Measurements from ENCODE around the gene QSOX2.
A peak's percentile ranks its signal among the peaks of the same experiment; 100 is the strongest.
"Not testable (repeated sequence)": the region's sequence is repeated elsewhere in the genome, so short reads cannot be mapped to it uniquely, and the experiment has no call there.

The QSOX2 gene

DNA sequence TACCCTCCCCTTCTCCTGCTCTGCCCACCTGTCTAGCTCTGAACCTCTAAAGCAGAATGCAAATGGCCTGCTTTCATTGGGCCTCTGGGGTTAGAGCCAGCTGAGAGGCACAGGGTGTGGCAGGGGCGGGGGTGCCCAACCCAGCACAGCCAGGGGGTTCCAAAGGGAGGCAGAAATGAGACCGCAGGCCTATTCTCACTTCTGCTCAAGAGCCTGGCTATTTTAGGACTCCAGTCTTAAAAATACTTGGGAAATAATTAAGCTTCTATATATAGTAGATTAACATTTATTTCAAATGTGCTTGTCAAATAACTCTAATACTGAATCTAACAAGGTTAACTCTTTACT, 5.7 kb downstream of the QSOX2 start:
- no peak overlapping the region for H3K27ac Mint-ChIP-seq
- H3K4me3 Mint-ChIP-seq = no peak overlapping the region
- H3K36me3 Mint-ChIP-seq = peaks cover 2% of the 10 kb centered on the region
- peaks cover 50% of the 10 kb centered on the region for H3K4me1 Mint-ChIP-seq
- no peaks in the 10 kb centered on the region for H3K27me3 Mint-ChIP-seq
- no peaks in the 10 kb centered on the region for H3K9me3 Mint-ChIP-seq

DNA sequence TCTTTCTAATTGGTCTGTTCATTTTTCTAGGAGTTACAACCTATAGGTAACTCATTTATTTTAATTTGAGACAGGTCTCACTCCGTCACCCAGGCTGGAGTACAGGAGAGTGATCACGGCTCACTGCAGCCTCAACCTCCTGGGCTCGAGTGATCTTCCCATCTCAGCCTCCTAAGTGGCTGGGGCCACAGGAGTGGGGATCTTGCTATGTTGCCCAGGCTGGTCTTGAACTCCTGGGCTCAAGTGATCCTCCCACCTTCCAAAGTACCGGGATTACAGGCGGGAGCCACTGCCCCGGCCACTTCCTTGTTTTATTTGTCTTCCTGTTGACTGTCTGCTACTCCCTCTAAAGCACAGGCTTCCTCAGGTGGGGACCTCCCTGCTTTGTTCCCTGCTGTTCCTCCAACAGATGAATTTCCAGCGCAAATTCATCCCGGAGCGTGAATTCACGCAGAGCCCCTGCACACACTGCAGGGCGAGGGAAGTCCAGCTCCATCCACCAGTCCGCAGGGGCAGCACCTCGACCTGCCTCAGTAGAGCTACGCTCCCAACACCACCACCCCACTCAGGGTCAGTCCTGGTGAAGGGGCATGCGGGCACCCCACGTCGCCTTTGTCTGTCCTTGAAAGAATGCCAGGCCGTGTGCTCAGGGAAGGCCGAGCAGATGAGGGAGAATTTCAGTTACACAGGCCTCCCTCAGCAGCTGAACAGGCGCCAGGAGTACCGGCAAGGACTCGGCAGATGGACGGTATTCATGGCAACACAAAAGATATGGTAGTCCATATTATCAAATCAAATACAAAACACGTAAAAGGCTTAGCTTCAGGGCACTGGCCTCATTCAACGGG, 6.3 kb downstream of the QSOX2 start:
- no peaks in the 10 kb centered on the region for H3K9me3 Mint-ChIP-seq
- H3K4me3 Mint-ChIP-seq = no peak overlapping the region
- H3K4me1 Mint-ChIP-seq = peaks cover 47% of the 10 kb centered on the region
- H3K27ac Mint-ChIP-seq = no peak overlapping the region
- no peaks in the 10 kb centered on the region for H3K36me3 Mint-ChIP-seq
- no peaks in the 10 kb centered on the region for H3K27me3 Mint-ChIP-seq

DNA sequence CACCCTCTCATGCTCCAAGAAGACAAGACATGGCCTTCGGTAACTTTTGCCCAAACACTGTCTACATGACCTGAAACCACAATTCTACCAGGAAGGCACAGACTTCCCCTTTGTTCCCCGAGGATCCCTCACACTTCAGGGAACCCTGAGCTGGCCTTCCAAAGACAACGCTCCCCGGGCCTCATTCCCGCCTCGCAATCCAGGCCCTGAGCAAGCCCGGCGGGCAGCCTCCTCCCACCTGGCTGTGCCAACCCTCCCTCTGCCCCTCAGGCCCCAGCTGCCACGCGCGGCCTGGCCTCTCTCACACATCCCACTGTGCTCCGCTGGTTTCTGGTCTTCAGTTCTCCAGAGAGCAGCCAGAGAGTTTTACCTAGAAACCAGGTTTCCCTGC, 7.3 kb downstream of the QSOX2 start:
- peaks cover 46% of the 10 kb centered on the region for H3K4me1 Mint-ChIP-seq
- no peak overlapping the region for H3K4me3 Mint-ChIP-seq
- no peaks in the 10 kb centered on the region for H3K36me3 Mint-ChIP-seq
- no peak overlapping the region for H3K27ac Mint-ChIP-seq
- no peaks in the 10 kb centered on the region for H3K9me3 Mint-ChIP-seq
- H3K27me3 Mint-ChIP-seq = no peaks in the 10 kb centered on the region

DNA sequence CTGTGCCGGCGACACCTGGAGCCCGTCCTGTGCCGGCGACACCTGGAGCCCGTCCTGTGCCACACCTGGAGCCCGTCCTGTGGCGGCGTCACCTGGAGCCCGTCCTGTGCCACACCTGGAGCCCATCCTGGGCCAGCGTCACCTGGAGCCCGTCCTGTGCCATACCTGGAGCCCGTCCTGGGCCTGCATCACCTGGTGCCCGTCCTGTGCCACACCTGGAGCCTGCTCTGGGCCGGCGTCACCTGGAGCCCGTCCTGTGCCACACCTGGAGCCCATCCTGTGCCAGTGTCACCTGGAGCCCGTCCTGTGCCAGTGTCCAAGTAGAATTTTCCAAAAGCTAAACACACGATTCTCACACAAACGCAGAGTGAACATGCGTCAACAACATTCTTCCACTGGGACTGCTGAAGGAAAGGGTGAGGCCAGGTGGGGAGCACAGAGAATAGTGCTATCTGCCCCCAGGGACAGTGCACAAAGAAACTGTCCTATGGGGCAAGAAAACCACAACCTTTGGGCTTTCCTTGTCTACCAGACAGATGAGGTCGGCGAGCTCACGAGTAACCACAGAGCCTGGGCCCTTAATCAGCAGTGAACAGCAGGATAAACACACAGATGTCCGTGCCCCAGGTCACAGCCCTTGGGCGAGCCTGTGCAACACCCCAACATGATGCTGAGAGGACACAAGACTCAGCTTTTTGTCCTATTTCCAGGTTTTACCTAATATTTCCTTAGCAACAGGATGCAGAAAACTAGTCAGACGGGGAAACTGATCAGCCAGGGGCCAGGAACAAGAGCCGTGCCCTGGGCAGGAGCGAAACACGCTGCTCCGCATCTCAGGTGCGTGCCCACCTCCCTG, 7.9 kb downstream of the QSOX2 start:
- no peak overlapping the region for H3K27ac Mint-ChIP-seq
- H3K4me1 Mint-ChIP-seq = peaks cover 46% of the 10 kb centered on the region
- no peaks in the 10 kb centered on the region for H3K9me3 Mint-ChIP-seq
- H3K36me3 Mint-ChIP-seq = no peaks in the 10 kb centered on the region
- H3K27me3 Mint-ChIP-seq = no peaks in the 10 kb centered on the region
- H3K4me3 Mint-ChIP-seq = no peak overlapping the region

DNA sequence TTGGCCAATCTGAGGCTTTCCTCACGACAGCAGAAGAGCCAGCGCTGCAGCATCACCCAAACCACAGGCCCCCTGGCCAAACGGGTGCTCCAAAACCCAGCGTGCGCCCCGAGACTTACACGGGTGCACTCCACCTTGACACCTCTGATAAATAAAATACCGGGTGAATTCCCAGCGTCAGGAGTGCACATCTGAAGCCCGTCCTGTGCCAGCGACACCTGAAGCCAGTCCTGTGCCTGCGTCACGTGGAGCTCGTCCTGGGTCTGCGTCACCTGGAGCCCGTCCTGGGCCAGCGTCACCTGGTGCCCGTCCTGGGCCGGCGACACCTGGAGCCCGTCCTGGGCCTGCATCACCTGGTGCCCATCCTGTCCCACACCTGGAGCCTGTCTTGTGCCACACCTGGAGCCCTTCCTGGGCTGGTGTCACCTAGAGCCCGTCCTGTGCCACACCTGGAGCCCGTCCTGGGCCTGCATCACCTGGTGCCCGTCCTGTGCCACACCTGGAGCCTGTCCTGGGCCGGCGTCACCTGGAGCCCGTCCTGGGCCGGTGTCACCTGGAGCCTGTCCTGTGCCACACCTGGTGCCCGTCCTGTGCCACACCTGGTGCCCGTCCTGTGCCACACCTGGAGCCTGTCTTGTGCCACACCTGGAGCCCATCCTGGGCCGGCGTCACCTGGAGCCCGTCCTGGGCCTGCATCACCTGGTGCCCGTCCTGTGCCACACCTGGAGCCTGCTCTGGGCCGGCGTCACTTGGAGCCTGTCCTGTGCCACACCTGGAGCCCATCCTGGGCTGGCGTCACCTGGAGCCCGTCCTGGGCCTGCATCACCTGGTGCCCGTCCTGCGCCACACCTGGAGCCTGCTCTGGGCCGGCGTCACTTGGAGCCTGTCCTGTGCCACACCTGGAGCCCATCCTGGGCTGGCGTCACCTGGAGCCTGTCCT, 8.9 kb downstream of the QSOX2 start:
- H3K36me3 Mint-ChIP-seq, H3K27me3 Mint-ChIP-seq, H3K4me3 Mint-ChIP-seq, H3K9me3 Mint-ChIP-seq, H3K27ac Mint-ChIP-seq: not testable (repeated sequence)
- H3K4me1 Mint-ChIP-seq = peaks cover 44% of the 10 kb centered on the region

DNA sequence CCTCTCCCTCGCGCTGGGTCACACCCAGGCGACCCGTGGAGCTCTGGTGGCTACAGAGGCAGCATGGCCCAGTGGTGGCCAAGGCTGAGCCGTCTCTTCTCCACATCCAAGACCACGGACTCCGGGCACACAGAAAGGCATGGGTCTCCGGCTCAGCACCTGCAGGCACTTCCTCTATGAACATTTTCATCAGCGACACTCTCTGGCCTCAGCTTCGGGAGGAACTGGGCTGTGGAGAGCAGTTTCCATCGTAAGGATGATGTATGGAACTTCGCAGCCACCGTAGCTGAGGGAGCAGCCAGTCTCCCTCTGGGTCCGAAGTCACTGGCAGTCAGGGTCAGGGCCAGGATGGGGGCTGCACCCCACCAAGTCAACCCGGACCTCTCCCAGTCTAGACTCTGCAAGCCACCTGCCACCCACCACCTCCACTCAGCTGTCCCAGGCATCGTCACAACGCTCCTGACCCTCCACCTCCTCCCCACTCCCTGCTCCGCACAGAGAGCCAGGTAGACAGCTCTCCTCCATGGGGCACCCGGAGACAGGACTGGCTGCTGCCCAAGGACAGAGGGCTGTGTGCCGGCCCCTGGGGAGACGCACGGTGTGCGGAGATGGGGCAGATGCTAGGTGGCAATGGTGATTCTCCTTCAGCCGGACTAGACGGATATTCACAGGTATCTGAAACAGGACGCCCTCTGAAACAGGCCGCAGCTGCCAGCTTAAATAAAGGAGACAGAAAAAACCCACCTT, 9.7 kb downstream of the QSOX2 start:
- no peak overlapping the region for H3K4me3 Mint-ChIP-seq
- peaks cover 37% of the 10 kb centered on the region for H3K4me1 Mint-ChIP-seq
- no peaks in the 10 kb centered on the region for H3K36me3 Mint-ChIP-seq
- H3K27me3 Mint-ChIP-seq = no peaks in the 10 kb centered on the region
- H3K9me3 Mint-ChIP-seq = no peaks in the 10 kb centered on the region
- peak overlapping the region; percentile 23 for H3K27ac Mint-ChIP-seq

DNA sequence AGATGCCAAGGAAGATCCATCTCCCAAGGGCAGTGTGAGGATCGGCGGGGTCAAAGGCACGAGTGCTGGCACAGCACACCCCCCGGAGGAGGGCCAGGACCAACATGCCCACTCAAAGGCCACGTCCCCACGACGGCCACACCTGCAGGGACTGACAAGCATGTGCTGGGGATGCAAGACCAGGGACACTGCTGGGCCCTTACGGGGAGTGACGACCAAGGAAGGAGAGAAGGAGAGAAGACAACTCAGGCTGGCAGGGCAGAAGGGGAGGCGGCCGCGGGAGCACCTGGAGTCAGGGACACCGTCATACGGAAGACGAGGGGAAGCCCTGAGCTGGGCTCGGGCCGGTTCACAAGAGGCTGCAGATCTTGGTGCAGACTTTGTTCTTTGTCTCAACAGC, 10.4 kb downstream of the QSOX2 start:
- no peaks in the 10 kb centered on the region for H3K9me3 Mint-ChIP-seq
- no peak overlapping the region for H3K27ac Mint-ChIP-seq
- H3K4me1 Mint-ChIP-seq = peaks cover 37% of the 10 kb centered on the region
- H3K4me3 Mint-ChIP-seq = no peak overlapping the region
- no peaks in the 10 kb centered on the region for H3K36me3 Mint-ChIP-seq
- H3K27me3 Mint-ChIP-seq = no peaks in the 10 kb centered on the region

DNA sequence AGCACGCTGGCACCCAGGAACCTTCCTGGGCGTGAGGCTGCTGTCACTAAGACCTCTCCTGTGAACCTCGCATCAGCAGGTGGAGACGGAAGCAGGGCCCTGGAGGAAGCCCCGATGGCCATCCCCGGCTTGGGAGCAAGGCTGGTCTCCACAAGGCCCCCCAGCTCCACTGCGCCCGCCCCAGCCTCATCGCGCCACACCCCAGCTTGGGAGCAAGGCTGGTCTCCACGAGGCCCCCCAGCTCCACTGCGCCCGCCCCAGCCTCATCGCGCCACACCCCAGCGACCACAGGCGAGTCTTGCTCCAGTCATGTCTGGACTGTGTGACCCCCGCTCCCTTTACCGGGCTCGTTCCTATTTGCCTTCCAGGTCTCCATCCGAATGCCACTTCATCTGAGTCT, 11.0 kb downstream of the QSOX2 start:
- H3K27ac Mint-ChIP-seq = no peak overlapping the region
- no peaks in the 10 kb centered on the region for H3K27me3 Mint-ChIP-seq
- H3K9me3 Mint-ChIP-seq = no peaks in the 10 kb centered on the region
- no peaks in the 10 kb centered on the region for H3K36me3 Mint-ChIP-seq
- peaks cover 36% of the 10 kb centered on the region for H3K4me1 Mint-ChIP-seq
- no peak overlapping the region for H3K4me3 Mint-ChIP-seq

DNA sequence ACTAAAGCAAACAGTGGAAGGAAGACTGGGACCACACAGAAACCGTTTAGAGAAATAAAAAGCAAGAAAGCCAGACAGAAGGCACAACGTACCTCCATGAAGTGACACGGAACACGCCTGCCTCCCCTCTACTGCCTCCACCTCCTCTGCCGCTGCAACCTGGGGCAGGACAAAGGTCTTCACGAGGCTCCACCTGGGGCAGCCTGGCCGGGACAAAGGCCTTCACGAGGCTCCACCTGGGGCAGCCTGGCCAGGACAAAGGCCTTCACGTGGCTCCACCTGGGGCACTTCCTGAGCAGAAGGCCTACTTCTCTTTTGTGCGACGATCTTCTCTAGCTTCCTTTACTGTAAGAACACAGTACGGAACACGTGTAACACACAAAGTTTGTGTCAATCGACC, 11.7 kb downstream of the QSOX2 start:
- Mint-ChIP-seq H3K4me3 (no peak overlapping the region), H3K27me3 (no peaks in the 10 kb centered on the region), H3K36me3 (no peaks in the 10 kb centered on the region), H3K27ac (no peak overlapping the region), H3K4me1 (peaks cover 30% of the 10 kb centered on the region), H3K9me3 (no peaks in the 10 kb centered on the region)

DNA sequence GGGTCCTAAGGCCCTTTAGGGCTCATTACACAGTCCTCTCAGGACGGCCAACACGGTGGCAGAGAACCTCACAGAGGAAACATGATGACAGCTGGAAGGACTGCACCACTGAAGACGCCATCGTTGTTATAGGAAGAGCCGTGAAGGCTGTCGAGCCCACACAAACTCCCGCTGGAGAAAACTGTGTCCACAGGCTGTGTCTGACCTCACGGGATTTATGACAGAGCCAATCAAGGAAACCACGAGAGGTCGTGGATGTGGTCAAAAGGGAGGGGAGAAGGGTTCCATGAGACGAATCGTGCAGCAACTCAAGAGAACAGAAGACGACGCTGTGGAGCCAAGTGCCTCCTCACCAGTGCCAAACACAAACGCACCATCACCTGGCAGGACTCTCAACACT, 12.2 kb downstream of the QSOX2 start:
- Mint-ChIP-seq H3K4me3 (no peak overlapping the region), H3K36me3 (no peaks in the 10 kb centered on the region)

DNA sequence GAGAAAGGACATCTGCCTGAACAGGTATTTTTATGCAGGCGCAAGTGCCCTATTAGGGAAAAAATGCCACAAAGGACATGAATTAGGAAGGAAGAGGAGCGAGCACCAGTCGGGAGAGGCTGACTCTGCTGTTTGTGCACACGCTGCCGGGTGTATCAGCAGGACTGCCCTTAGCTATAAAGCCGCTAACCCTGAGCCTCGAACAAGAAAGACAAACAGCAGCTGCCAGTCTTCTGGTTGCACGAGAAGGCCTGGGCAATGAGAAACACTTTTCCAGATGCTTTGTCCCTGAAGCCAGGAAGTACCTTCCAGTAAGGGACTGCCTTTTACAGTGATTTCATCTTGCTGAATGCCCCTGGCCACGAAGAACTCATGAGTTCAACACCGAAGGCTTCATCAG, 12.6 kb downstream of the QSOX2 start:
- Mint-ChIP-seq H3K9me3 (no peaks in the 10 kb centered on the region), H3K27me3 (no peaks in the 10 kb centered on the region), H3K36me3 (no peaks in the 10 kb centered on the region), H3K4me3 (no peak overlapping the region), H3K27ac (no peak overlapping the region), H3K4me1 (peaks cover 39% of the 10 kb centered on the region)

More for the DNA sequence above, 12.2 kb downstream of the QSOX2 start:
- H3K4me1 Mint-ChIP-seq = peaks cover 34% of the 10 kb centered on the region
- no peaks in the 10 kb centered on the region for H3K27me3 Mint-ChIP-seq
- no peak overlapping the region for H3K27ac Mint-ChIP-seq
- no peaks in the 10 kb centered on the region for H3K9me3 Mint-ChIP-seq

DNA sequence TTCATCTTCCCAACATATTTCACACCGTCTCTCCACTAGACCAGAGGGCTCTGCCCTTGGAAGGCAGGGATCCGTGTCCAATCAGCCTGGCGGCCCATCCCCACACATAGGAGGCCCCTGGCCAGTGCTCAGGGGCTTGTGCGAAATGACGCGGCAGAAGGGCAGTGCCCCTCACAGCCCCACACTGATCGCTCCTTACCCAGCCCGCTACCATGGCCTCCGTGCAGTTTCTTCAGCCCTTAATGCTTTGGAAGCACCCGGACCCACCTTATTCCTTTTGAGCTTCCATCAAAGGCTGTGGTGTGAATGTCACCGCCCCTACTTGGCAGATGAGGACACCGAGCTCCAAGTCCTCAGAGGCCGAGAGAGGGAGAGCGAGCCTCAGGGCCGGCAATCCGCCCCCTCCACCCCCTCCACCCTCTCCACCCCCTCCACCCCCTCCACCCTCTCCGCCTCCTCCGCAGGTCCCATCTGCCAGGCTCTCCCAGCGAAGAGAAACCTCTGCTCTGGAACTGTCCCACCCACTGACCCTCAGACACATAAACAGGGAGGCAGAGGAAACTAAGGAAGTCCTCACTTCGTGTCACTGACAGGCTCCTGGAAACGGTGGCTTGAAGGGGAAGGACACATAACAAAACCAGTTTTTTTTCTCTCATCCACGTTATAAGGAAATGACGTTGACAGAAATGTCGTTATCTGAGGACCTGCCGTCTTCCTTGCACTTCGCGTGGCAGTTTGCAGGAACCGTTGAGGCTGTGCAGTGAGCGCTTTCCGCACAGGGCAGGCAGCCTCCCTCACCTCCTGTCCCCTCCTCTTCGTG, 13.9 kb downstream of the QSOX2 start:
- H3K27ac Mint-ChIP-seq = peak overlapping the region; percentile 23
- H3K4me3 Mint-ChIP-seq = peak overlapping the region; percentile 41
- peaks cover 40% of the 10 kb centered on the region for H3K4me1 Mint-ChIP-seq

DNA sequence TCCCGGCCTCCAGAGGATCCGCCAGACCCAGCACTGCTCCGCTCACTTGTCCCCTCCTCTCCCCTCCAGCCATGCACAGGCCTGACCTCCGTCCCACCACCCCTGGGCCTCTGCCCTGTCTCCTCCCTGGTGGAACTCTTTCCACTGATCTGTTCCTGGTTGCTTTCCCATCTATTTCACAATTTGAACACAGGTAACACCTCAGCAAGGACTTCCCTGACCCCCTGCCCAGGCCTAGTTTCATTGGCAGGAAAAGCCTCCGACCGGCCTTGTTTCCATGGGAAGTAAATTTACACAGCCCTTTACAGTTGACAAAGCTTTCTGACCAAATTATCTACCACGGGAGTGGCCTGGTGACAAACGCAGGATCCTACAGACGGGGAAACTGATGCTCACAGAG, 14.8 kb downstream of the QSOX2 start:
- H3K27me3 Mint-ChIP-seq = no peaks in the 10 kb centered on the region
- no peaks in the 10 kb centered on the region for H3K36me3 Mint-ChIP-seq
- H3K9me3 Mint-ChIP-seq = no peaks in the 10 kb centered on the region
- no peak overlapping the region for H3K4me3 Mint-ChIP-seq
- peaks cover 40% of the 10 kb centered on the region for H3K4me1 Mint-ChIP-seq
- H3K27ac Mint-ChIP-seq = peak overlapping the region; percentile 46

More for the DNA sequence above, 13.9 kb downstream of the QSOX2 start:
- Mint-ChIP-seq H3K36me3 (no peaks in the 10 kb centered on the region), H3K27me3 (no peaks in the 10 kb centered on the region), H3K9me3 (no peaks in the 10 kb centered on the region)

DNA sequence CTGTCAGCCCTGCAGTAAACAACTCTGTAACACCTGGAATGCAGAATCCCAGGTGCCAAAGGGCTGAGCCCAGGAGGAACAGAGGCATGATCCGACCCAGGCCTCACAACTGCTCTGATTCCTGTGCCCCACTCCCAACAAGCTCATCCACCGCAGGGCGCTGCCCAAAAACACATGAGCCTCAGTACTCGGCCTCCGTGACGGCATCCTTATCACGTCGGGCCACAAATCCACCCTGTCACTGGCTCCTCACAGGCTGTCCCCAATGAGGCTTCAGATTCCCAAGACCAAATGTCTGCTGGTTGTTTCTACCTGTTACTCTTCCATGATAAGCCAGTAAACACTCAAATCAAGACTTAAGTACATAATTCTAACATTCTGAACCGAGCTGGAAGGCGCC, 15.2 kb downstream of the QSOX2 start:
- Mint-ChIP-seq H3K4me1 (peaks cover 40% of the 10 kb centered on the region), H3K27me3 (no peaks in the 10 kb centered on the region), H3K27ac (no peak overlapping the region), H3K4me3 (no peak overlapping the region), H3K9me3 (no peaks in the 10 kb centered on the region), H3K36me3 (no peaks in the 10 kb centered on the region)
